GM19328 (cell line): ENCODE data around the gene RCAN3.
"Not testable (repeated sequence)": the region's sequence is repeated elsewhere in the genome, so short reads cannot be mapped to it uniquely, and the experiment has no call there.

Experiments used
- ATAC-seq: cut with Tn5 transposase; IDR thresholded peaks from one replicate; pipeline ENCODE4 v1.9.1; 2021; ENCODE audit warnings: mild to moderate bottlenecking, moderate library complexity; ENCODE audit not compliant: unreplicated experiment

Gene RCAN3

DNA sequence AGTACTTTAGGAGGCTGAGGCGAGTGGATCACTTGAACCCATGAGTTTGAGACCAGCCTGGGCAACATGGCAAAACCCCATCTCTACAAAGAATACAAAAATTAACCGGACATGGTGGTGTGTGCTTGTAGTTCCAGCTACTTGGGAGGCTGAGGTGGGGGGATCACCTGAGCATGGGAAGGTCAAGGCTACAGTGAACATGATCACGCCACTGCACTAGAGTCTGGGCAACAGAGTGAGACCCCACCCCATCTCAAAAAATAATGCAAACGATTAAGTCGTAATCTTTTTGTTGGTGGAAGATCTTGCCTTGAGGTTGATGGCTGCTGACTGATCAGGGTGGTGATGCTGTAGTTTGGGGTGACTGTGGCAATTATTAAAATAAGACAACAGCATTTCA, 6.3 kb downstream of the RCAN3 start:
- no peak for ATAC-seq

DNA sequence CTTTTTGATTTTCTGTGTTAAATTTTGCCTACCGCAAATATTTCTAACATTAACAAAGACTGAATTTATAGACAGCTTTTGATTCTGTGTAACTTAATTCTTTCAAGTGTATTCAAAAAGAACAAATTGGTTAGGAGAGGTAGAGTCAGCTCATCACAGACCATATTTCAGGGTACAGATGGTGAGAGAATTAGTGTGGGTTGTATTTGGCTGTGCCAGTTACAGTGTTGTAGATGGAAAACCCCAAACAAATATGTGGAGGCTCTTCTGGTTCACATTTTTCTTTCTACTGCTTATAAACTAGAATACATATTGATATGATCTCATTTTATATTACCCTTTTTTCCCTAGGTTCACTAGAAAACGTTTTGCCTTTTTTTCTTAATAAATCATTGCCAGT, 11.1 kb downstream of the RCAN3 start:
- no peak for ATAC-seq

DNA sequence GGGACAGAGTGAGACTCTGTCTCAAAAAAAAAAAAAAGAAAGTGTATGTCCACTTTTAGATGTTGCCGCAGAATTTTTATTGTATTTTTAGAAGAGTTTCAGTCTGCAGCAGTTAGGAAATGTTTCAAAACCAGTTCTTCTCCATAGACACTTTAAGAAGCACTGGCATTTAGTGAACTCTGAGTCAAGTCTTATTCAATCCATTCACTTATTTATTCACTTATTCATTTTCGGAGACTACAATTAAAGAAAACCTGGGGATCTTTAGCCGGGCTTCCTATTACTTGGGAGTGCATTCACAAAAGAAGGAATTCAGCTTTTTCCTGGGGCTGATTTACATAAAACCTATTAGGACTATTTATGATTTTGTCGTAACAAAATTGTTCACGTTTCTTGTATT, 12.3 kb downstream of the RCAN3 start:
- ATAC-seq = no peak

DNA sequence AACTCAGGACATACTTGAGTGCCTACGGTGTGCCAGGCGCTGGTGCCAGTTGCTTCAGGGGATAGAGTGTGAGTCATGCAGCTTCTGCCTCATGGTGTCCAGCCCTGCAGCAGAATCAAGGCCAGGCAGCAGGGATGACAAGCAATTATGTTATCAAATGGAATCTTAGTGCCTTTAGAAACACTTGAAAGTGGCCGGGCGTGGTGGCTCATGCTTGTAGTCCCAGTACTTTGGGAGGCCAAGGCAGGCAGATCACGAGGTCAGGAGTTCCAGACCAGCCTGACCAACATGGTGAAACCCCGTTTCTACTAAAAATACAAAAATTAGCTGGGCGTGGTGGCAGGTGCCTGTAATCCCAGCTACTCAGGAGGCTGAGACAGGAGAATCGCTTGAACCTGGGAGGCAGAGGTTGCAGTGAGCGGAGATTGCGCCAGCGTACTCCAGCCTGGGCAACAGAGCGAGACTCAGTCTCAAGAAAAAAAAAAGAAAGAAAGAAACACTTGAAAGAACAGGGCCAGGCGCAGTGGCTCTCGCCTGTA, 13.1 kb downstream of the RCAN3 start:
- ATAC-seq = not testable (repeated sequence)

DNA sequence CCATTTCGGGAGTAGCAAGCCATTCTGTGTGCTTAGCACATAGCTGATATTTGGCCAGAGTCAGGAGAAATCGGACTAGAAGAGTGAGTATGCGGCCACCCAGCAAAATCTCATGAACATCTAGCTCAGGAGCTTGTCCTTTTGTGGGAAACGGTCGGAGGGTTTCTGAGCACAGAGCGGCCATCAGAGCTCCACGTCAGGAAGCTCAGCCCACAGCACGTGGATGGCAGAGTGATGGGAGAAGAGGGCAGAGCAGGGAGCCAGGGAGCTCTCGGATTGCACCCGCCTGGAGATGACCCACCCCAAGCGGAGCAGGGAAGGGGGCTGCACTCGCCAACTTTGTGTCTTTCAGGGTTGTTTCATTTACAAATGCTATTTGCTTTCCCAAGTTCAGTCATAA, 13.9 kb downstream of the RCAN3 start:
- ATAC-seq = no peak

DNA sequence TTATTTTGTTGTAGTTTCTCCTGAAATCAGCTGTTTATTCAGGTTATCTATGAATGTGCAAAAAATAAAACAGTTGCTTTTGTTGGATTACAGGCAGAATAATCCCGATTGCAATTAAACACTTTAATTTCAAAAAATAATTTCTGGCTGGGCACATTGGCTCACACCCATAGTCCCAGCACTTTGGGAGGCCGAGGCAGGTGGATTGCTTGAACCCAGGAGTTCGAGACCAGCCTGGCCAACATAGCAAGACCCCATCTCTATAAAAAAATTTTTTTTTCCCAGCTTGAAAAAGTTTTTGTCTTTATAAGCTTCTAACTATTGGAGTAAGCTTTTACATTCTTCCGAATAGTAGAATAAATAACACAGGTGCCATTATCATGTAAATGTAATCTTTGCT, 15.3 kb downstream of the RCAN3 start:
- no peak for ATAC-seq

DNA sequence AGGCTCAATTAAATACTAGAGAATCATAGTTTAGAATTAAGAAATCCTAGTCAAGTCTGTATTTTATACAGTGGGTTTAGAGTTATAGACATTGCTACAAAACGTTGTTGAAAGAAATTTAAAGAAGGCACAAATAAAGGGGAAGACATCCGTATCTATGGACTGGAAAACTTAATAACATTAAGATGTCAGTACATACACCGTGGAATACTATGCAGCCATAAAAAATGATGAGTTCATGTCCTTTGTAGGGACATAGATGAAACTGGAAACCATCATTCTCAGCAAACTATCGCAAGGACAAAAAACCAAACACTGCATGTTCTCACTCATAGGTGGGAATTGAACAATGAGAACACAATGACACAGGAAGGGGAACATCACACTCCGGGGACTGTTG, 17.6 kb downstream of the RCAN3 start:
- not testable (repeated sequence) for ATAC-seq

DNA sequence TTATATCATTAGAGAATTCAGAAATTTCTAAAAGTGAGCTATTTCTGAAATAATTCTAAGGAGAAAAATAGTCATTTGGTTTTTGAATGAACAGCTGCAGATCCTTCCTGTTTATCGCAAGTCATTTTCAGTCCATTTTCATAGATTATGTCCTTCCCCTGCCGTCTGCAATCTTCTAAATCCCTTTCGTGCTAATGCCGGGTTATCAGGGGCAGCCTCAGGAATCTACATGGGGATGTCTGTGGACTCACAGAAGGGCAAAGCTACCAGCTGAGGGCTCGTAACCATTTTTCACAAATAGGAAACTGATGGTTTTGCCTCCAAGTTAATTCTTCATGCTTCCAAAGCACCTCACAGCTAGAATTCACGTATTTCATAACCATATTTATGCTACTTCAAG, 23.0 kb downstream of the RCAN3 start:
- ATAC-seq = no peak

DNA sequence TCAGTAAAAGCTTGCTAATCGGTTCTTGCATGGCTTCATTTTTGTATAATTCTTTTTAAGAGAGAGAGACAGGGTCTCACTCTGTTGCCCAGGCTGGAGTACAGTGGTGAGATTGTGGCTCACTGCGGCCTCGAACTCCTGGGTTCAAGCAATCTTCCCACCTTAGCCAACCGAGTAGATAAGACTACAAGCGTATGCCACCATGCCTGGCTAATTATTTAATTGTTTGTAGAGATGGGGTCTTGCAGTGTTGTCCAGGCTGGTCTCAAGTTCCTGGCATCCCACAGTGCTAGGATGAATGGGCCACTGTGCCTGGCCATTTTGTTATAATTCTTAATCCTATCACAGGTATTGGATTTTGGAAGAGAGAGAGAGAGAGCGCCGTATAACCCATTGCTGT, 23.4 kb downstream of the RCAN3 start:
- no peak for ATAC-seq

DNA sequence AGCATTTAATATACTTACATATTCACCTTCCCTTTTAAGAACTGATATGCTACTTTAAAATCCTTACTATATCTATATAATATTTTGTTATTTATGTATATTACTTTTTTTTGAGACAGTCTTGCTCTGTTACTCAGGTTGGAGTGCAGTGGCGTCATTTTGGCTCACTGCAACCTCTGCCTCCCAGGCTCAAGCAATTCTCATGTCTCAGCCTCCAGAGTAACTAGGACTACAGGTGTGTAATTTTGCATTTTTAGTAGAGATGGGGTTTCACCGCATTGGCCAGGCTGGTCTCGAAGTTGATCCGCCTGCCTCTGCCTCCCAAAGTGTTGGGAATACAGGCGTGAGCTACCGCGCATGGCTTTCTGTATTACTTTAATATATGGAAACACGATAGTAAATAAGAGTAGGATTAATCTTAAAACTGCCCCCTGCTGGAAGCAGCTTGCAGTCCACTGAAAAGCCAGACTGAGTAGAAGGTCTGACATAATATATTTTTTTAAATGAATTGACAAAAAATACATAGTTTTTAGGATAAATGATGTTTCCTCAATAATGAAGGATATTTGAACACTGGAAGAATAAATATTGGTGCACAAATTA, 24.4 kb downstream of the RCAN3 start:
- ATAC-seq = no peak

DNA sequence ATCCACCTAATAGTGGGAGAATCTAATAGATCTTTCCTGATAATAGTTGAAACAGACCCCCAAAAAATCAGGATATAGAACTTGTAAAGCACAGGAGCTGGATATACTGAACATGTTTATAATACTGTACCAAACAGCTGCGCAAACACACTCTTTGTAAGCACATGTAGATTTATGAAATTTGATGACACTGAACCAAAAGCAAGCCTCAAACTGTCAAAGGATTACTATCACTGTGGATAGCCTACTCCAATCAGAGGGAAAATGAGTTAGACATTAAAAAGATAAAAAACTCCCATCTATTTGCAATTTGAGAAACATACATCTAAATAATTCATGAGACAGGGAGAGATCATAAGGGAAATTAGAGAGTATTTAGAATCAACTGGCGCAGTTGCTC, 26.1 kb downstream of the RCAN3 start:
- no peak for ATAC-seq

DNA sequence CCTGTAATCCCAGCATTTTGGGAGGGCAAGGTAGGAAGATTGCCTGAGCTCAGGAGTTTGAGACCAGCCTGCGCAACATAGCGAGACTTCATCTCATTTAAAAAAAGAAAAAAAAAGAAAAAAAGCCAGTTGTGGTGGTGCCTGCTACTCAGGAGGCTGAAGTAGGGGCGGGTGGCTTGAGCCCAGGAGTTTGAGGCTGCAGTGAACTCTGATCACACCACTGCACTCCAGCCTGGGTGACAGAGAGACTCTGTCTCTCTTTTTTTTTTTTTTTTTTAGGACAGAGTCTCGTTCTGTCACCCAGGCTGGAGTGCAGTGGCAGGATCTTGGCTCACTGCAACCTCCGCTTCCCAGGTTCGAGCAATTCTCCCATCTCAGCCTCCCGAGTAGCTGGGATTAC, 26.7 kb downstream of the RCAN3 start:
- not testable (repeated sequence) for ATAC-seq

DNA sequence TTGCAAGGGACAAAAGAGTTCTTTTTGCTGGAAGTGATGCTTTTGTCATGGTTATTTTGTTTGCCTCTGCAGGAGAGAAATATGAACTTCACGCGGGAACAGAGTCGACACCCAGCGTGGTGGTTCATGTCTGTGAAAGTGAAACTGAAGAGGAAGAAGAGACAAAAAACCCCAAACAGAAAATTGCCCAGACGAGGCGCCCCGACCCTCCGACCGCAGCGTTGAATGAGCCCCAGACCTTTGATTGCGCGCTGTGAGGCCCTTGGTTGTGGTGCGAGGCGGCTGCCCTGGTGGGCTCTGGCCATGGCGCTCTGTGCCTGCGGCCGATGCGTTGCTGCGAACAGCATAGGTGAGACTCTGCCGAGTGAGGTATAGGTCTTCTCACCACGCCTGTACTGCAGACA, 32.4 kb downstream of the RCAN3 start:
- ATAC-seq = no peak

DNA sequence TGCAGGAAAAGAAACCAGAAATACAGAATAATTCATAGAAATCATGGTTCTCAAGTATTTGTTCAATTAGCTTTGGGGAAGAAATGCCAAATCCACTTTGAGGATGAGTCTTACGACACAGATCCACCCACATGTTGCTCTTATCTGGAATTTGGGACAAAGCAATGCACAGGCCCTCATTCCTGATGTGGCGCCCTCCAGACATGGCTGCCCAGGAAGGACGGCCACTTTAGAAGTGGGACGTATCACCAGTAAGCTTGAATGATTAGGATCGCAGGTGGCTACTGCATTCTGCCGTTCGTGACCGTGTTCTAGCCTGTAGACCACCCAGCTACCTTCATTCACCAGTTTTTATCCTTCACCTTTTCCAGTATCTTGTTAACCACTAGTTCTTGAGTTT, 33.1 kb downstream of the RCAN3 start:
- ATAC-seq = no peak

DNA sequence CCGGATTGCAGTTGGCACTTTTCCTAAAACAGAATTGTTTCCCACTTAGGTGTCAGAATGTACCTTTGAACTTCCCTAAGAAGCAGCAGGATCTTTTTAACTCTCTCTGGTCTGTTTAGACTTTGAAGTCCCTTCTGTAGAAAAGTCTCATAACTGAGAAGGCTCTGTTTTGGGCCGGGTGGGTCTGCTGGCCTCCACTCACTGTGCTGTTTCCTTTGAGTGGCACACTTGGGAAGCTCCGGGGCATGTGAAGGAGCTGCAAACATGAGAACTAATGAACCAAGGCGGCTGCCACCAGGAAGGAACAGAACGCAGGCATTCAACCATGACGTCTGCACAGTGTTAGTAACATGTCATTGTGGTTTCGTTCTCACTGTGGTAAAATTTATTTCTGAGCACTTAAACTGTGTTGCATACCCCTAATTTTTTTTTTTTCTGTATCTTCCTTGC, 33.8 kb downstream of the RCAN3 start:
- no peak for ATAC-seq

DNA sequence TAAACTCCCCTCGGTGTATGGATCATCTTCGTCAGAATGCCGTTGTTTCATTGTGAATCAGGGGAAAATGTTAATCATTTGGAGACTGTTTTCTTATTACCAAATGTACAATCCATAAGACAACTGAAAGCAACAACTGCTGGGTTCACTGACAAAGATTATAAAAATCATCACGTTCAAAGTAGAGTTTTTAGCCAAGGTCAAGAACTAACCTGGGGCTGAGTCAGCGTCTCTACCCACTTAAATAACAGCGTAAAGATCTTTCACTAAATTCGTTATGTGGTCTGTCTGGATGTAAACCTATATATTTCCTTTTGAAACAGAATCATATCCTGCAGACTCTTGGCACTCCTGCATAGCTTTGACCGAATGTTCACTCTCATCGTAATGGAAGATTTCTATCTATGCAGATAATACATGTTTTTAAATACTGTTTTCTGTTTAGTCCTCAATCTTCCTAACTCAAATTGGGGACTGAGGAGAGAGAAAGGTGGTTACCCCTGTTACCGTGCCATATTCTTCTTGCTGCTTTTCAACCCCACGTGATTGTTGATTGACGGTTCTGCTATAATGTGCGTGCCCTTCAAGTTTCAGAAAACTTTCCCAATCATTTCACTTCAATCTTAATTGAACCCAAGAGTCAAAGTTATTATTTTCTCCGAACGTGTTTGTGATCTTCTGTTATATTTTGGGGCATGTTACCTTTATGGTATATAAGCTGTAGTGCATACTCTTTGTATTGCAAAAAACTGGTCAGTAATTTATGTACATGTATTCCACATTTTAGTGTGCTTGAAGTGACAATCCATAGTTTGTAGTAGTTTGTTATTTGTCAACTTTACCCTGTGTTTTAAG, 37.6 kb downstream of the RCAN3 start:
- ATAC-seq = no peak

DNA sequence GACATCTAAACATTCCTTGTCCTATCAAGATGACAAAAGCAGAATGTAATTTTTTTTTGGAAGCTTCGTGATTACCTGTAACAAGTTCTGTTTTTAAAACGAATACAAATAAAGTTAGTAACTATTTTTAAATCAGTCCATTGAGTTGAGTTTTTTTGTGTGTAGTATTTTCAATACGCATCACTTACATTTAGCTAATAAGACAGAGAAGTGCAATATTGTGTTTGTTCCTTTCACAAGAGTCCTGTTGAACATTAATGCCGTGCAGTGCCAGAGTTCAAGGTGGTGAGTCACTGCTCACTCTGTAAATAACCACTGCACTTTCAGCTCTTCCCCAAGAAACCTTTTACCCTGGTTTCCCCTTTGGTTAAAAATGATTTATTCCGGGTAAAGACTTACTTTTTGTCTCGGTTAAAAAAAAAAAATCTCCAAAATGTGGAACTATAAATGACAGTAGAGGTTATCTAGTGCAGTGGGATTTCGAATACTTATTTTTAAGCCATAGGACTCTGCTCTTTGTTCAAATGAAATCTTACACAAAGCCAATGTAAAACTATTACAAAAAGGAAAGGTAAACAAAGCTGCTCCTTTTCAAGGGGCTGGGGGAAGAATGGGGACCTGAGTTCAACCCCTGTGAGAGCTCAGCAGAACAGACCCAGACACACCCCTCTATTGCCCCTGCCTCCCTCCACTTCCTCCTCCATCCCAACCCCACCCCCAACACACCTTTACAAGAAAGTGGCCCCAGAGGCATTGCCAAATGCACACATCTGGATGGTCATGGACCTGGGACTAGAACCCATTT, 38.5 kb downstream of the RCAN3 start:
- no peak for ATAC-seq

DNA sequence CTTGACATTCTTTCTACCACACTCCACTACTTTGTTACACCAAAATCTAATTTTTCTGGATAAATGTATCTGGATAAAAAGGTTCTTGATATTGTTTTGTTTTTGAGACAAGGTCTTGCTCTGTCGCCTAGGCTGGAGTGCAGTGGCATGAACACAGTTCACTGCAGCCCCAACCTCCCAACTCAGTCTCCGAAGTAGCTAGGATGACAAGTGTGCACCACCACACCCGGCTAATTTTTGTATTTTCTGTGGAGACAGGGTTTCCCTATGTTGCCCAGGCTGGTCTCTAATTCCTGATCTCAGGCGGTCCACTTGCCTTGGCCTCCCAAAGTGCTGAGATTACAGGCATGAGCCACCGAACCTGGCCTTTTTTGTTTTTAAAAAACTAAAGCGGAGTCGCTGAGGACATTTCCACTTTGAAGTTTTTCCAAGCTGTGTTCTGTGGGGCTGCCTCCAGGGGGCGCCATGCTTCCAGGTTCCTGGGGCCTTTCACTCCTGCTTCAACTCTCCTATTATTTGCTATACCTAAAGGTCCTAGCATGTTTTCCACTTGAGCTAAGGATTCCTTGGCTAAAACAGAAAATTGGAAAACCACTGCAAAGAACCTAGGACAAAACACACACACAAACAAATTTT, 39.2 kb downstream of the RCAN3 start:
- ATAC-seq = no peak

DNA sequence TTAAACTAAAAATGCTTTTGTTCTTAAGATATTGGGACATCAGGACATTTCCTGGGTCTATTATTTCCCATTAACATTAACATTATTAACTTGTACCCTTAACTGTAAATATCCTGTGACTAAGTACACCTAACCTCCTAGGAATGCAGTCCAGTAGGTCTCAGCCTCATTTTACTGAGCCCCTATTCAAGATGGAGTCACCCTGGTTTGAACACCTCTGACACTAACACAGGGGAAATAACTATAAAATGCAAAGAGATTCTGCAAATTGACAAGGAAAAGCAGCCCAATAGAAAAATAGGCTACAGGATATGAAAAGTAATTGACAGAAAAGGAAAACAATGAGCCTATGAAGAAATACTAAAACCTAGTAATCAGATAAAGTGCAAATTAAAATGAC, 41.6 kb downstream of the RCAN3 start:
- no peak for ATAC-seq

DNA sequence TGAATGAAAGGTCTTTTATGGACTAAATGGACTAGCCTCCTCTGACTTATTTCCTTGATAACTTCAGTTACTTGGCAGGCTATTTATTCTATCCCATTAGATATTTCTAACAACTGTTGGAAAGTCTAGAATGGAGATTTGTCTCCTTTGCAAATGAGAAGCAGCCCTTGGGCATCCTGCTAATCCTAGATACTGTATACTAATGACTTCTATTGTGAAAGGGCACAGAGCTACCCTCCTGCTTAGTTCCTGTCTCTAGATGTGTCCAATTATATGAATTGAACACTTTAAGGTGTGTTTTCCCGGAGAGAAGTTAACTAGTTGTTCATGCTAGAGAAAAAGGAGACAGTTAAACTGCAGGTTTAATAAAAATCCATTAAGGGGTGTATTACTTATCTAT, 43.0 kb downstream of the RCAN3 start:
- ATAC-seq = no peak

DNA sequence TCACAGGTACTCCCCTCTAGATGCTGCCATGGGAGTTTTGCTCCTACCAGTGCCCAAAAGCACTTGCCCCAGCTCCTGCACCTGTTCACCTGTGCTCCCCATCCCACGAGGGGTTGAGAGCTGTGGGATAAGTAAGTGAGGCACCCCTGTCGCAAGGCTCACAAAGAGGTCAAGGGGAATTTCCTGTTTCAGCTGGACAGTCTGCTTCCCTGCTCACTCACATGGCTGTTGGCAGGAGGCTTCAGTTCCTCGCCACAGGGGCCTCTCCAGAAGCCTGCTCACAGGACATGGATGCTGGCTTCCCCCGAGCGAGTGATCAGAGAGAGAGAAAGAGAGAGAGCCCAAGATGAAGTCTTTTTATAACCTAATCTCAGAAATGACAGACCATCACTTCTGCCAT, 44.6 kb downstream of the RCAN3 start:
- ATAC-seq = no peak
